Activated T-helper 2 cell treated with anti-CD3 and anti-CD28 coated beads, Interferon-gamma antibody, Interleukin-2, Interleukin-4, amounts not matched to agents 10 μg/mL and 5 μg/mL and 100 μg/mL, durations not matched to agents 14 hours and 24 hours and 36 hours (primary cell): ENCODE results near the gene CSN3. TPM values are rescaled to one million over a fixed set of nuclear protein-coding genes. Genes with fewer than 3 reads are reported as not detected.

Source experiments
- DNase-seq: peaks from one replicate; pipeline ENCODE4 v3.0.0; 2021; ENCODE audit warnings: low spot score
- H3K27ac Mint-ChIP-seq: one replicate; pipeline ENCODE4 v1.8.0; 2021; ENCODE audit warnings: mixed read lengths
- H3K27me3 Mint-ChIP-seq: one replicate; pipeline ENCODE4 v1.8.0; 2021; ENCODE audit warnings: low read depth, mixed read lengths
- H3K36me3 Mint-ChIP-seq: one replicate; pipeline ENCODE4 v1.8.0; 2021; ENCODE audit warnings: low read depth, mixed read lengths
- H3K4me1 Mint-ChIP-seq: one replicate; pipeline ENCODE4 v1.8.0; 2021; ENCODE audit warnings: low read depth, mixed read lengths
- H3K4me3 Mint-ChIP-seq: one replicate; pipeline ENCODE4 v1.8.0; 2021; ENCODE audit warnings: low read depth, mild to moderate bottlenecking, moderate library complexity, mixed read lengths
- H3K9me3 Mint-ChIP-seq: one replicate; pipeline ENCODE4 v1.8.0; 2021; ENCODE audit warnings: mixed read lengths
- intact Hi-C: fragments of 100-400 bp; cut with micrococcal nuclease; formaldehyde crosslinking; loops from one replicate; pipeline ENCODE4 v1.15.1; 2023
- total RNA-seq: library from RNA; stranded (reverse); gene quantifications from 2 replicates; pipeline ENCODE4 v1.2.3, GENCODE V29; 2022

Gene CSN3
- total RNA-seq, 1 donor from 2014 or later = not detected

- H3K36me3 Mint-ChIP-seq = no peaks in the 10 kb centered on the region
- no peak for DNase-seq
- no peak overlapping the region for H3K27ac Mint-ChIP-seq
- H3K9me3 Mint-ChIP-seq = no peaks in the 10 kb centered on the region
- no peaks in the 10 kb centered on the region for H3K27me3 Mint-ChIP-seq
- H3K4me1 Mint-ChIP-seq = no peaks in the 10 kb centered on the region
- no peak overlapping the region for H3K4me3 Mint-ChIP-seq
- intact Hi-C loops = no loop called here
Measured at GRCh38 chr4:70239131-70239883, 3.1 kb upstream of the CSN3 start.

- no peak for DNase-seq
- H3K9me3 Mint-ChIP-seq = no peaks in the 10 kb centered on the region
- no peaks in the 10 kb centered on the region for H3K4me1 Mint-ChIP-seq
- no peak overlapping the region for H3K4me3 Mint-ChIP-seq
- no peaks in the 10 kb centered on the region for H3K27me3 Mint-ChIP-seq
- intact Hi-C loops = no loop called here
- no peaks in the 10 kb centered on the region for H3K36me3 Mint-ChIP-seq
- no peak overlapping the region for H3K27ac Mint-ChIP-seq
Measured at GRCh38 chr4:70239884-70240591, 2.4 kb upstream of the CSN3 start.

- H3K9me3 Mint-ChIP-seq = no peaks in the 10 kb centered on the region
- H3K36me3 Mint-ChIP-seq = no peaks in the 10 kb centered on the region
Measured at GRCh38 chr4:70243091-70243490, 694 bp downstream of the CSN3 start.

GRCh38 chr4:70251250-70251944 lies 9.0 kb downstream of the CSN3 start:
- Mint-ChIP-seq H3K27ac (no peak overlapping the region), H3K9me3 (no peaks in the 10 kb centered on the region), H3K4me3 (no peak overlapping the region), H3K27me3 (no peaks in the 10 kb centered on the region), H3K4me1 (no peaks in the 10 kb centered on the region), H3K36me3 (no peaks in the 10 kb centered on the region)
- intact Hi-C loops = no loop called here
- DNase-seq = no peak

More at GRCh38 chr4:70243091-70243490, 694 bp downstream of the CSN3 start:
- Mint-ChIP-seq H3K27ac (no peak overlapping the region), H3K4me1 (no peaks in the 10 kb centered on the region), H3K27me3 (no peaks in the 10 kb centered on the region), H3K4me3 (no peak overlapping the region)
- intact Hi-C loops = no loop called here
- no peak for DNase-seq

DNA sequence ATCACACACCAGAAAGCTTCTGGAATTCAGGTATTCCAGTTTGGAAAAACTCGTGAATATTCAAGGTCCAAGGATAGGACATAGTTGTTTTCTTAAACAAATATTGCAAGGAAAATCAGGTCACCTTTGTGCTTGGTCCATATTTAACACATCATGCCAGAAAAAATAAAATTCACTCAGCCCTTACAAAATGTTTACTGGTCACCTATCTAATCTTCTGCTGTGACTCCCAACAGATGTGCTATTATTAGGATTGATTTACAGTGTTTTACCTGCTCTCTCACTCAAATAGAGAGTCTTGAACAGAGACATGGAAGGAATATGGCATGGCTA lies 9.5 kb downstream of the CSN3 start:
- Mint-ChIP-seq H3K27me3 (no peaks in the 10 kb centered on the region), H3K27ac (no peak overlapping the region), H3K36me3 (no peaks in the 10 kb centered on the region), H3K4me1 (no peaks in the 10 kb centered on the region), H3K9me3 (no peaks in the 10 kb centered on the region), H3K4me3 (no peak overlapping the region)
- intact Hi-C loops = no loop called here
- no peak for DNase-seq

- Mint-ChIP-seq H3K36me3 (no peaks in the 10 kb centered on the region), H3K27me3 (no peaks in the 10 kb centered on the region), H3K9me3 (no peaks in the 10 kb centered on the region), H3K27ac (no peak overlapping the region), H3K4me1 (no peaks in the 10 kb centered on the region), H3K4me3 (no peak overlapping the region)
- intact Hi-C loops = no loop called here
- DNase-seq = no peak
Measured at GRCh38 chr4:70269674-70270073, 27.3 kb downstream of the CSN3 start.

DNA sequence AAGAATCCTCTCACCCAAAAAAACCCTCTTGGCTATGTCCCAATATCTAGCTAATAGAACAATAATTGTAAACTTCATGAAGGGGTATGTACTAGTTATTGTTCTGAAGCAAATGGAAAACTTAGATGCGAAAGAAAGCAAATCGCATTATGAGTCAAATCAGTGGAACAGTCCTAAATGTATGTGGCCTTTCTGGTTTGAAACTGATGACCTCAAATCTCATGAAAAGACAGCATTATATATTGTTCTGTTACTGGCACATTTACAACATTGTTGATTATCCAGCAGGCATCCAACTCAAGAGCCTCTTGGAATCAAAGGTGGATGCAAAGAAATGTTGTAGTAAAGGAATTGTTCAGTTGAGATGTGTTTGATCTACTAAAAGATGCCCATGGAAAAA lies 34.7 kb downstream of the CSN3 start:
- H3K4me3 Mint-ChIP-seq = no peak overlapping the region
- H3K4me1 Mint-ChIP-seq = no peaks in the 10 kb centered on the region
- no peaks in the 10 kb centered on the region for H3K36me3 Mint-ChIP-seq
- DNase-seq = no peak
- intact Hi-C loops = no loop called here
- H3K9me3 Mint-ChIP-seq = no peaks in the 10 kb centered on the region
- no peak overlapping the region for H3K27ac Mint-ChIP-seq
- no peaks in the 10 kb centered on the region for H3K27me3 Mint-ChIP-seq

- Mint-ChIP-seq H3K27ac (no peak overlapping the region), H3K4me3 (no peak overlapping the region), H3K4me1 (no peaks in the 10 kb centered on the region), H3K36me3 (no peaks in the 10 kb centered on the region), H3K27me3 (no peaks in the 10 kb centered on the region), H3K9me3 (no peaks in the 10 kb centered on the region)
- intact Hi-C loops = no loop called here
- no peak for DNase-seq
Measured at GRCh38 chr4:70280567-70280966, 38.2 kb downstream of the CSN3 start.

DNA sequence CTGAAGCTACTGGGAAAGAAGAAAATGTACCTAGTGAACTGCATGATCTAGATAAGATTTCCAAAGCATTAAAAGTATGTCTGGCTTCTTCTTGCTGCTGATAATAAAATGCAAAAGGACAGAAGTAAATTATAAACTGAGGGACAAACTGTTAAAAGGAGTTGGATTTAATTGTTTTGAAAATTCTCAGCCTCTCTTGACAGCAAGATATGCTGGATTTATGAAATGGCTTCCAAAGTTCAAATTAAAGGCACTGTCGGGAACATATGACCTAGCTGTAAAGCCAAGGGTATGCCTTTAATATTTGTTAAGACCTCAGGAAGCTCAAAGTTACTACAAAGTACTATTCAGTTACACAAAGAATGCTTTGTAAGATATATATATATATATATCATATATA lies 46.3 kb downstream of the CSN3 start:
- DNase-seq = no peak
- Mint-ChIP-seq H3K36me3 (no peaks in the 10 kb centered on the region), H3K27ac (no peak overlapping the region), H3K9me3 (no peaks in the 10 kb centered on the region), H3K27me3 (no peaks in the 10 kb centered on the region), H3K4me3 (no peak overlapping the region), H3K4me1 (no peaks in the 10 kb centered on the region)
- intact Hi-C loops = no loop called here

GRCh38 chr4:70291341-70291740 lies 48.9 kb downstream of the CSN3 start:
- no peak overlapping the region for H3K27ac Mint-ChIP-seq
- no peaks in the 10 kb centered on the region for H3K4me1 Mint-ChIP-seq
- H3K4me3 Mint-ChIP-seq = no peak overlapping the region
- H3K9me3 Mint-ChIP-seq = no peaks in the 10 kb centered on the region
- H3K36me3 Mint-ChIP-seq = no peaks in the 10 kb centered on the region
- DNase-seq = no peak
- intact Hi-C loops = no loop called here
- no peaks in the 10 kb centered on the region for H3K27me3 Mint-ChIP-seq

DNA sequence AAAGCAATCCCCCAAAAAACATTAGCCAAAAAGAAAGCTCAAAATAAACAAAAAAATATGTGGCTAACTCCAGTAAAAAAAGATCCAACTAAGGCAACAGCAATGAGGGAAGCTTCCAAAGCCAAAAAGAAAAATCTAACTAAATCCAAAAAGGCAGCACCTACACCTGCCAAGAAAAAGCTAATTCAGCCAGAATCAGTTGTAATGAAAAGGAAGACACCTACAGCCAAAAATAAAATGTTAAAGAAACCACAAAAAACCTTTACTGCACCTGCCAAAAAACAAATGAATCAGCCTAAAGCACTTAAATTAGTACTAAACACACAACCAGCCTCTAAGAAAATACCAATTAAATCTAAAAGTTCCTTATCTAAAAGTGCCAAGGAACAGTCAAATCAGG lies 55.2 kb downstream of the CSN3 start:
- Mint-ChIP-seq H3K27ac (no peak overlapping the region), H3K9me3 (no peaks in the 10 kb centered on the region), H3K4me3 (no peak overlapping the region), H3K4me1 (no peaks in the 10 kb centered on the region), H3K36me3 (no peaks in the 10 kb centered on the region), H3K27me3 (no peaks in the 10 kb centered on the region)
- intact Hi-C loops = no loop called here
- DNase-seq = no peak

- DNase-seq = no peak
- H3K4me1 Mint-ChIP-seq = no peaks in the 10 kb centered on the region
- H3K4me3 Mint-ChIP-seq = no peak overlapping the region
- H3K27me3 Mint-ChIP-seq = no peaks in the 10 kb centered on the region
- intact Hi-C loops = no loop called here
- H3K9me3 Mint-ChIP-seq = no peaks in the 10 kb centered on the region
- H3K27ac Mint-ChIP-seq = no peak overlapping the region
- no peaks in the 10 kb centered on the region for H3K36me3 Mint-ChIP-seq
Measured at GRCh38 chr4:70298051-70298450, 55.7 kb downstream of the CSN3 start.

DNA sequence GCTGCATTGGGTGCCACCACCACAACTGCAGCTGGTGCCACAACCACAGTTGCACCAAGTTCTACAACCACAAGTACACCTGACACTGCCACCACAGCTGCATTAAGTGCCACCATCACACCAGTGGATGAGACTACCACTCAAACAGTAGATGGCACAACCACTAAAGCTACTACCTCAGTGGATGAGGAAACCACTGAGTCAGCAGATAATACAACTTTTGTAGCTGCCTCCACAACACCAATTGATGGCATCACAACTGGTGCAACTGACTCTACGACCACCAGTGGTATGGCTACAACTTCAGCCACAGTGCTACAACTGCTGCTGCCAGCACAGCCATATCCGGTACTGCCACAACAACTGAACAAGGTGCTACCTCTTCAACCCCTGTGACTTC lies 57.2 kb downstream of the CSN3 start:
- Mint-ChIP-seq H3K9me3 (no peaks in the 10 kb centered on the region), H3K4me1 (no peaks in the 10 kb centered on the region), H3K4me3 (no peak overlapping the region), H3K36me3 (no peaks in the 10 kb centered on the region), H3K27ac (no peak overlapping the region), H3K27me3 (no peaks in the 10 kb centered on the region)
- intact Hi-C loops = no loop called here
- DNase-seq = no peak
